Measurements from ENCODE around the gene KCNQ1.

The KCNQ1 gene

DNA sequence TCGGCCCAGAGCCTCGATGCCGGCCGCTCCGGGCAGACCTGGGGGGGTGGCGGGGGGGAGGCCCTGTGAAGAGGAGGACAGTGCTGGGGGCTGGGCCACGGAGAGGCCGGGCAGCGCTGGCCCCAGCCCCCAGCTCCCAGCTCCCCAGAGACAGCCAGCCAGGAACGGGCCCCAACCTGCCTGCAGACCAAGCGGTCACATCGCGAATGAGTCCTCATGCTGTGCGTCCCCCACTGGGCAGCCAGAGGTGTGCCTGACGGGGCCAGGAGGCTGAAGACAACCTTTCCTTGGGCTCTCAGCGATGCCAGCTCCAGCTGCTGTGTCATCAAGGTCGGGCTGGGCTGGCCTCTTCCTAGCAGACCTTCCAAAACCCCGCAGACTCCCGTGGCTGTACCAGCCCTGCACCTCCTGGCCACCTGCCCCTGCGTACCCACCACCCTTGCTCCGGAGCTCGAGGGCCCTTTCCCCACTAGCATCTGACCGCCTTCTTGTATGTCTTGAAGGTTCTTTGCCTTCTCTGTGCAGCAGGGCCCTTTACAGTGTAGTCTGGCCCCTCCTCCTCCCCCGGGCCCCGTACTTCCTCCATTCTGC lies 352.4 kb downstream of the KCNQ1 start:
- H3K9ac ChIP-seq (ENCODE audit: low read depth, low read length): no peak overlapping the region
- peaks cover 1% of the 10 kb centered on the region; the same call in 1 of the 2 replicates for H3K4me1 ChIP-seq (ENCODE audit: control insufficient read depth, insufficient read depth, low read length)

DNA sequence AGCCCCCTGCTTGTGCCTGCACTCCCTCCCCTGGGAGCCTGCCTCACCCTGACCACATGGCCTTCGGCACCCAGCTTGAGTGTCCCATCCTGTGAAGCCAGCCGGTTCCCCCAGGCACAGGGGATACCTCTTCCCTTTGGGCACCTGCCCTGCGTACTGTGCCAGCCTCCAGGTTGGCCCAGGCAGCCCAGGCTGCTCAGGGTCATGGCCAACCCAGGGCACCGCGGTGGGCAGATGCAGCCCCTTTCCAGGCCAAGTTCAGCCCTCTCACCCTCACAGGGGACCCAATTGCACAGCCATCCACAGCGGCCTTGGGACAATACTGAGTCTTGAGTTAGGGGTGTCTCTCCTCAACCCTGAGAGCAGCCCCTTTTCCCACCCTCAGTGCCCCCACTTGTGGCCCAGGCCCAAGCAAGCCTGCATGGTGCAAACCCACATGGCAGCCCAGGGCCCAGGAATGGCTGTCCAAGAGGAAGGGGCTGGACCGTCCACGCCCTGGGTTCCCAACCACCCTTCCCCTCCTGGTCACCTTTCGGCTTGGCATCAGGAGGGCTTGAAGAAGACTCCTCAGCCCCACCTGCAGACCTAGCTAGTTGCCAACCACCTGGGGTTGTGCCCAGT lies 353.0 kb downstream of the KCNQ1 start:
- H3K4me1 ChIP-seq (ENCODE audit: control insufficient read depth, insufficient read depth, low read length): no peaks in the 10 kb centered on the region
- H3K27me3 ChIP-seq (ENCODE audit: control insufficient read depth, insufficient read depth, low read length): peaks cover 30% of the 10 kb centered on the region
- H3K27ac ChIP-seq (ENCODE audit: low read depth, low read length): no peak overlapping the region
- H3K9me3 ChIP-seq (ENCODE audit: control insufficient read depth, insufficient read depth, low read length): no peaks in the 10 kb centered on the region; the same call in 1 of the 2 replicates
- no peaks in the 10 kb centered on the region for H3K36me3 ChIP-seq (ENCODE audit: control insufficient read depth, insufficient read depth, low read length)
- H3K9ac ChIP-seq (ENCODE audit: low read depth, low read length): no peak overlapping the region
- H3K4me3 ChIP-seq (ENCODE audit: low read depth, low read length): no peak overlapping the region

More for the DNA sequence above, 352.4 kb downstream of the KCNQ1 start:
- Histone ChIP-seq H3K27ac (ENCODE audit: low read depth, low read length) (no peak overlapping the region), H3K4me3 (ENCODE audit: low read depth, low read length) (no peak overlapping the region), H3K27me3 (ENCODE audit: control insufficient read depth, insufficient read depth, low read length) (peaks cover 31% of the 10 kb centered on the region), H3K36me3 (ENCODE audit: control insufficient read depth, insufficient read depth, low read length) (no peaks in the 10 kb centered on the region), H3K9me3 (ENCODE audit: control insufficient read depth, insufficient read depth, low read length) (no peaks in the 10 kb centered on the region; the same call in 1 of the 2 replicates)

DNA sequence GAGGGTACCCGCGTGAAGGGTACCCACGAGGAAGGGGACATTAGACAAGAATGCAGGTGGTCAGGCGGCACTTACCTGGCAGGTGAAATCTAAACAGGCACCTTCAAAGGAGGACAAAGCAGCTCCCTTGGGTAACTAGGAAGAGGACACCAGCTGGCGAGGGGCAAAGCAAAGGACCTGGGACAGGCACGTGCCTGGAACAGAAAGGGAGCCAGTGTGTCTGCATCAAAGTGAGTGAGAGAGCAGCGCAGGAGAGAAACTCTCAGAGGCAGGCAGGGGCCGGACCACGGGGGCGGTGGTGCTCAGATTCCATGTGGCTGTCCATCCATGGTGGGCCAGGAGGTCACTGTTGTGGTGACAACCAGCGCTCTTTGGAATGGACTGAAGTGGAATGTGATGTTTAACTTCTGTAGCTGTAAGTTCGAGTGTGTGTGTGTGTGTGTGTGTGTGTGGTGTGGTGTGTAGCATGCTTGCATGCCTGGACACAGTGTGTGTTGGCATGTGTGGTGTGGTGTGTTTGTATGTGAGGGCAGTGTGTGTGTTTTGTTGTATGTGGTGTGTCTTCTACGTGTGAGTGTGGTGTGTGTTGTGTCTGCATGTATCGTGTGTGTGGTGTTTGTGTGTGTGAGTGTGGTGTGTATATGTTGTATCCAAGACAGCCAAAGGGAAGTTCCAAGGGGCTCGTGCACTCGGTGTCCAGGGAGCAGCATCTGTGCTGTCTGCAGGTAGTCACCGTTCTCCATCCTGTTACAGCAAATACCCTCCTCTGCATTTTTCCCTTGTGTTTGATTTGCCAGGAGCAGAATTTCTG lies 354.3 kb downstream of the KCNQ1 start:
- H3K27me3 ChIP-seq (ENCODE audit: control insufficient read depth, insufficient read depth, low read length): peaks cover 32% of the 10 kb centered on the region
- no peak overlapping the region for H3K27ac ChIP-seq (ENCODE audit: low read depth, low read length)

DNA sequence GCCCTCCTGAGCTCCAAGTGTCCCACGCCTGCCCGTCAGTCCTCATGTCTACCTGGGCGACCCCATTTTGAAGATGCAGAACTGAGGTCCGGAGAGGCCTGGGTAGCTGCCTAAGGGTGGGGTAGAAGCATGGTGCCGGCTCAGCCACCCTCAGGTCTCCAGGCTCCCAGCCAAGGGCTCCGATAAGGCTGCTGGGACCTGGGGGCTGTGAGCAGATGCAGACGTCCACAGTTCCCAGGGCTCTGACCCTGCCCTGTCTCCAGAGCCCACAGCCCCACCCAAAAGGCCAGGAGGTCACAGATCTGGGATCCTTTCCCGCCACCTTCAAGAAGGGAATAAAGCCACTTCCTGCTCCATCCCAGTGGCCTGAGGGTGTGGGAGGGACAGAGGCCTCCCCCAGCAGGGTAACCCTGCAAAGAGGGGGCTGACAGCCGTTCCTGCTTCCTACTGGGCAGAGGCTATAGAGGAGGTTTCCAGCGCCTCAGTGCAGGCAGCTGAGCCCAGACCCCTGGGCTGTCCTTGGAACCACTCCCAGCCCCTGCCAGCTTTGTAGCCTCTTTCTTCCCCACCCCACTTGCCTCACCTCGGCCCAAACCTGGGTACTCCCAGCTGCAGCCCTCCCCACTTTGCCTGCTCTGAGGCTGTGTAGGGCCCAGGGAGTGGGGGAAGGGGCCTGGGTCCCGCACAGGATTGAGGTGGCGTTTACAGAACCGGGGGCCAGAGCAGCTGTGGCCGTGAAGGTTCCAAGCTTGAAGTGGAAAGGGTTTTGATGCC lies 355.3 kb downstream of the KCNQ1 start:
- no peak overlapping the region for H3K4me3 ChIP-seq (ENCODE audit: low read depth, low read length)
- H3K4me1 ChIP-seq (ENCODE audit: control insufficient read depth, insufficient read depth, low read length): 0 out of 2 replicates have a peak, but pooled peaks cover 2% of the 10 kb centered on the region
- no peaks in the 10 kb centered on the region for H3K36me3 ChIP-seq (ENCODE audit: control insufficient read depth, insufficient read depth, low read length)
- no peak overlapping the region for H3K9ac ChIP-seq (ENCODE audit: low read depth, low read length)
- H3K27ac ChIP-seq (ENCODE audit: low read depth, low read length): no peak overlapping the region
- peaks cover 36% of the 10 kb centered on the region for H3K27me3 ChIP-seq (ENCODE audit: control insufficient read depth, insufficient read depth, low read length)
- H3K9me3 ChIP-seq (ENCODE audit: control insufficient read depth, insufficient read depth, low read length): no peaks in the 10 kb centered on the region; the same call in 1 of the 2 replicates

More for the DNA sequence above, 354.3 kb downstream of the KCNQ1 start:
- no peaks in the 10 kb centered on the region for H3K4me1 ChIP-seq (ENCODE audit: control insufficient read depth, insufficient read depth, low read length)
- no peak overlapping the region for H3K4me3 ChIP-seq (ENCODE audit: low read depth, low read length)
- H3K9ac ChIP-seq (ENCODE audit: low read depth, low read length): no peak overlapping the region
- H3K9me3 ChIP-seq (ENCODE audit: control insufficient read depth, insufficient read depth, low read length): no peaks in the 10 kb centered on the region; the same call in 1 of the 2 replicates
- H3K36me3 ChIP-seq (ENCODE audit: control insufficient read depth, insufficient read depth, low read length): no peaks in the 10 kb centered on the region

DNA sequence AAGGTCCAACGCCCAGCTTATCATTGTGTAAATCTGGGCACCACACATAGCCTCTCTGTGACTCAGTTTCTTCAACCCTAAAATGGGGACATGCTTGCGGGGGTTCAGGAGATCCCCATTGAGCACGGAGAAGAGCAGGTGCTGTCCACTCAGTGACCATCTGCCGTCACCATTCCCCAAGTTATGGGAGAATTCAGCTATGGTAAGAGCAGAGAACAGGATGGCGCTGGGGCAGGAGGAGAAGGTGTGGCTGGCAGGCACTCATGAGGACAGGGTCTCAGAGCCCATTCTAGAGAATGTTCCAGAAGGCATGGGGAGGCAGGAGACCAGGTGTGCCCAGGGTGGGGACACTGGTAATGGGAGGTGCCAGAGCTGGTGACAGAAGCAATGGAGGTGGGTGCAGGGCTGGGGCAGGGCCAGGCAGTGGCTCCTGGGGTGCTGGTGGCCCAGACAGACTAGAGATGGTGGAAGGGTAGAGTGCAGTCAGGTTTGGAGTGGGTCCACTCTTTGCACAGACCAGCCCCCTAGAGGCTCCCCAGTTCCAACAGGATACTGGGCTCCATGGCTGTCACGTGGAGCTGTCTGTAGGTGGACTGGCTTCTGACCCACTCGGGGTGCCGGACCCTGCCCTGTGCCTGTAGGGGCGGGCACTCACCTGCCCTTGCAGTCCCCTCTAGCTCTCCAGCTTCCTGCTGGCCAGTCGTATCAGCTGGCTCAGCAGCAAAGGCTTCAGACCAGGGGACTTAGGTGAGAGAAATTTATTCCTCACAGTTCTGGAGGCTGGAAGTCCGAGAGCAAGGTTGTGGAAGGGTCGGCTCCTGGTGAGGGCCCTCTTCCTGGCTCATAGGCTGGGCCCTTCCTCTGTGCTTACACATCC lies 356.1 kb downstream of the KCNQ1 start:
- Histone ChIP-seq H3K27me3 (ENCODE audit: control insufficient read depth, insufficient read depth, low read length) (peaks cover 44% of the 10 kb centered on the region), H3K27ac (ENCODE audit: low read depth, low read length) (no peak overlapping the region), H3K4me3 (ENCODE audit: low read depth, low read length) (no peak overlapping the region), H3K4me1 (ENCODE audit: control insufficient read depth, insufficient read depth, low read length) (peaks cover 11% of the 10 kb centered on the region; the same call in 1 of the 2 replicates), H3K9me3 (ENCODE audit: control insufficient read depth, insufficient read depth, low read length) (no peaks in the 10 kb centered on the region; the same call in 1 of the 2 replicates), H3K9ac (ENCODE audit: low read depth, low read length) (no peak overlapping the region), H3K36me3 (ENCODE audit: control insufficient read depth, insufficient read depth, low read length) (no peaks in the 10 kb centered on the region)

DNA sequence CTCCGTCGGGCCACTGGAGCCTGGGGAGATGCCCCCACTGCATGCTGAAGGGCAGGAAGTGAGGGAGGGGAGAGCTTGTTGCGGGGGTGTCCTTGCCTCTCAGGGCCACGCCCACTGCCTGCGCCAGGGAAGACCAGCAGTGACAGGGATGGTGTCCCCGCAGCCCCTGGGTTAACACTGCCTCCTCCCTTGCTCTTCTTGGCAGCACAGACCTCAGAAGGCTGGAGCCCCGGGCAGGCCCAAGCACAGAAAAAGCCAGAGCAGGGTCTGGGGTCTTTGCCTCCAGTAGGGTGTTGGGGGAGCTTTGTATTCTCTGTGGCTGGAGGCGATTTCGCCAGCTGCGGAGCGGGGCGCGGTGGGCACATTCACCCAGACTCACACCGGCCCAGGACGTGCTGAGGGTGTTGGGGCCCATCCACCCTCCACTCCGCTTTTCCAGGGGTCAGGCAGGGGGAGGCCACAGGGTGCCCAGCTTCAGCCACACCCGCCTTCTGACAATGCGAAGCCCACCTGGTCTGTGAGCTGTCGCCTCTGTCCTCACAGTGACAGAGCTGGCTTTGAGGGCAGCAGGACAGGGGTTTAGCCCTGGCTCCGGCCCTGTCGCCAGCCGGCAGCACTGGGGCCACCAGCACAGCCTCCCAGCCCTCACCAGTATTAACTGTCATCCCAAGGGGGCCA lies 357.0 kb downstream of the KCNQ1 start:
- H3K4me1 ChIP-seq (ENCODE audit: control insufficient read depth, insufficient read depth, low read length): peaks cover 11% of the 10 kb centered on the region; the same call in 1 of the 2 replicates
- H3K9me3 ChIP-seq (ENCODE audit: control insufficient read depth, insufficient read depth, low read length): no peaks in the 10 kb centered on the region; the same call in 1 of the 2 replicates
- no peak overlapping the region for H3K4me3 ChIP-seq (ENCODE audit: low read depth, low read length)
- peaks cover 44% of the 10 kb centered on the region for H3K27me3 ChIP-seq (ENCODE audit: control insufficient read depth, insufficient read depth, low read length)
- H3K27ac ChIP-seq (ENCODE audit: low read depth, low read length): no peak overlapping the region
- H3K9ac ChIP-seq (ENCODE audit: low read depth, low read length): no peak overlapping the region
- no peaks in the 10 kb centered on the region for H3K36me3 ChIP-seq (ENCODE audit: control insufficient read depth, insufficient read depth, low read length)

DNA sequence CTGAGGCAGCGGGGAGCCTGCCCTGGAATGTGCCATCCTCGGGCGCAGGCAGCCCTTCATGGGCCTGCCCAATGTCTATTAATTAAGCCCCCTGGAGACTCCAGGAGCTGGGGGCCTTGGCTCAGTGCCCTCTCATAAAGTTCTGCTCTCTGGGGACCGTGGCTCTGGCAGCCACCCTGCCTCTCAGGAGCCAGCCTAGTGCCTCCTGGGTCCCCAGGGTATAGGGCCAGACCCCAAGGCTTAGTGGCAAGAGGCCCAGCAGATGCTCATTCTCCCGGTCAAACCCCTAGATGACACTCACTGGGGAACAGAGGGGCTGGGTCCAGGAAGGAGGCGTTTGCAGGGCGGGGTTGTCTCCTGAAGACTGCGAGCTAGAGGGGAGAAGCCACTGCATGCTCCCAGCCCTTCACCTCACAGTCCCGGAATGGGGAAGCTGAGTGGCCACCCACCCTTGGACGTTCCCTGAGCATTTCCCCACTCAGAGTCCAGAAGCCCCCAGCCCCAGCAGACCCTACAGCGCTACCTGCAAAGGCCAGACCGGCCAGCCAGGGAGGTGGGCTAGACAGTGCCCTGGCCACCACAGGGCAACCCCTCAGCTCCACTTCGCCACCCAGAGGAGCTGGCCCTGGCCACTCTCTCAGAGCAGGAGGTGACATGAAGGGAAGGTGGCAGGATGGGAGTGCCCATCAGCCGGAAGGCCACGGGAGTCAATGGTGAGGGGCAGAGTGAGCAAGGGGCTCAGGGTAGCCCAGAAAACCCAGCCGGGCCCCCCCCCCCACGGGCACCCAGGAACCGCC lies 357.8 kb downstream of the KCNQ1 start:
- H3K9me3 ChIP-seq (ENCODE audit: control insufficient read depth, insufficient read depth, low read length): no peaks in the 10 kb centered on the region; the same call in 1 of the 2 replicates
- no peaks in the 10 kb centered on the region for H3K36me3 ChIP-seq (ENCODE audit: control insufficient read depth, insufficient read depth, low read length)
- no peak overlapping the region for H3K4me3 ChIP-seq (ENCODE audit: low read depth, low read length)
- no peak overlapping the region for H3K9ac ChIP-seq (ENCODE audit: low read depth, low read length)
- H3K27me3 ChIP-seq (ENCODE audit: control insufficient read depth, insufficient read depth, low read length): peaks cover 44% of the 10 kb centered on the region
- H3K4me1 ChIP-seq (ENCODE audit: control insufficient read depth, insufficient read depth, low read length): peaks cover 11% of the 10 kb centered on the region; the same call in 1 of the 2 replicates
- H3K27ac ChIP-seq (ENCODE audit: low read depth, low read length): no peak overlapping the region

DNA sequence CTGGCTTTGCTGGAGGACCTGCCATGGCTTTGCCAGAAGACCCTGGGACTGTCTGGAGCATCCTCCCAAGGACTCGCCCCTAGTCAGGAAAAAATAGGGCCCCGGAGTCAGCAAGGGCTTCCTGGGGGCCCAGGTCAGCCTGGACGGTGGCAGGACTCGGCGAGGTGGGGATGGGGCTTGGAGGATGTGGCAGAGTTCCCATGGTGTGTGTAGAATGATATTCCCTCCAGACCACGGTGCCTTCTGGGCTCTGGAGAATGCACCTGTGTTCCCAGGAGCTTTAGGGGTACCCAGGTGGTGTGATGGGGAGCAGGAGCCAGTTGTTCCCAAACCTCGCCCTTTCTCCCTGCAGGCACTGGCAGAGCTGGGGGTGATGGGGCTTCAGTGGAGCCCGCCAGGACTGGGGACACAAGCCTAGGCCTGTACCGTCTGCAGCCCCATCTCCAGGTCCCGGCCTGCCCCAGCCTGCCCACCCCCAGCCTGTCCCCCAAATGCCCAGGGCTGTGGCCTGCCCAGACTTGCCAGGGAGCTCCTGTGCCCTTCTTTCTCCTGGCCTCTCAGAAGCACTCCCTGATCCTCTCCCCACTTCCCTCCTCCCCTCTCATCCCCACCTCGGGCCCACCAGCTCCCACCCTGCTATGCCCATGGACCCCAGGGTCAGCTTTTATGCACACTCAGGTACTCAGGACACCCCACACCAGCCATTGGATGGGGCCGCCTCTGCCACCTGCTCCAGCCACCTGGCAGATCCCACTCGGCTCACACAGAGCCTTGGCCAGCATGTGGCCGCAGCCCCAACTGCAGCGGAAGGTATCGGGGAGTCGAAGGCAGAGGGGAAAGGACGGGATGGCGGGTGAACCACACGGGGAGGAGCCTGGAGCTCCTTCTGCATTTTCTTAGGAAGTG lies 358.6 kb downstream of the KCNQ1 start:
- Histone ChIP-seq H3K4me3 (ENCODE audit: low read depth, low read length) (no peak overlapping the region), H3K4me1 (ENCODE audit: control insufficient read depth, insufficient read depth, low read length) (peaks cover 11% of the 10 kb centered on the region; the same call in 1 of the 2 replicates), H3K27me3 (ENCODE audit: control insufficient read depth, insufficient read depth, low read length) (peaks cover 44% of the 10 kb centered on the region), H3K9me3 (ENCODE audit: control insufficient read depth, insufficient read depth, low read length) (no peaks in the 10 kb centered on the region; the same call in 1 of the 2 replicates), H3K9ac (ENCODE audit: low read depth, low read length) (no peak overlapping the region), H3K36me3 (ENCODE audit: control insufficient read depth, insufficient read depth, low read length) (no peaks in the 10 kb centered on the region), H3K27ac (ENCODE audit: low read depth, low read length) (no peak overlapping the region)
